PC-9 (cell line): Measurements from ENCODE around the gene LY6G6D.

Experiments used
- CTCF ChIP-seq: fragments of 200-600 bp; sonication (generic); conservative IDR thresholded peaks from 2 replicates; pipeline ENCODE4 v1.6.1; 2017; ENCODE audit warnings: mixed run types, antibody characterized with exemption, mild to moderate bottlenecking, moderate library complexity
- EZH2 ChIP-seq: fragments of 200-600 bp; sonication (generic); IDR thresholded peaks from 2 replicates; pipeline ENCODE4 v1.8.0; 2017; ENCODE audit warnings: antibody characterized with exemption, low read depth

DNA sequence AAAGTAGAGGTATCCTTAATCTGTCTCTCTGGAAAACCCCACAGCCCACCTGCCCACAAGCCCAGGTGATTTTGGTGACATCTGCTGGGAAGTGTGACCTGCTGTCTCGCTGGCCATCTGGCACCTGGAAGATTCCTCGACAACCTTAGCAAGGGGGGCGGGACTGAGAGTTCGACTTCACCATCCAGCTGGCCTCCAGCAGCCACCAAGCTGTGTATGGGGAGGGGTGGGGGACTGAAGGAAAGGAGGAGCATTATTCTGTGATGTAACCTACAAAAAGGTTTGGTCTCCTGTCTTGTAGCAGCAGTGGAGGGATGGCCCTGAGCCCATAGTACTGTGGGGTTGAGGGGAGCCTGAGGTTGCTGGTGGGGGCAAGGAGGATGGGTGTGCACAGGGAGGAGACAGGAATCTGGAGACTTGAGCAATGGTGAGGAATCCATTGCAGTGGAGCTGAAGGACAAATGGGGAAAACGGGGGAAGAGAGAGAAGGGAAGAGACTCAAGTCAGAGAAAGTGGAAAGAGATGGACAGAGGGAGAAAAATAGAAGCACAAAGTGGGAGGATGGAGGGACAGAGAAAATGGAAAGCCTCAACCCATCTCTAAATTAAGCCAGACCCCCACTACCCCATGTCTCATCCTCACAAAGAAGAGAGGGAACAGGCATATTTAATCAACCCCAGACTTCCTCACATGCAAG is 4.5 kb upstream of the LY6G6D start:
- no peak for TF ChIP-seq EZH2
- no peak for TF ChIP-seq CTCF
